Measurements from ENCODE around the gene PLA2G2C.

PLA2G2C gene

DNA sequence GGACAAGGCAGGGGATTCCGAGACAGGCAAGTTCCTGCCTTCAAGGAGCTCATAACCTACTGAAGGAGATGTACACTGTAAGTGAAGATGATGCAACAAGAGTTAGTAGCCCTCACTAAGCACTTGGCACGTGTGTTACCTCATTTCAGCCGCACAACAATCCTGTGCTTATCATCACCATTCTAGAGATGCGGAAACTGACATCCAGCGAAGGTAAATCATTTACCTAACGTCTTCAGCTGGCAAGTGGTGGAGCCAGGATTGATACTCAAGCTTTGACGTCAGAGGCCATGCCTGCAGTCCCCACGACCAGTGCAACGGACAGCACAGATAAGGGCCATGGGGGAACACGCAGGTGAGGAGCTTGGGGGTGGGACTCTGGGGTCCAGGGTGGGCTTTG lies 3.3 kb downstream of the PLA2G2C start:
- no peak for DNase-seq

GRCh38 chr1:20182415-20182814 lies 3.9 kb downstream of the PLA2G2C start:
- peak; percentile 17 for DNase-seq

GRCh38 chr1:20180844-20181207 lies 5.5 kb downstream of the PLA2G2C start:
- no peak for DNase-seq

DNA sequence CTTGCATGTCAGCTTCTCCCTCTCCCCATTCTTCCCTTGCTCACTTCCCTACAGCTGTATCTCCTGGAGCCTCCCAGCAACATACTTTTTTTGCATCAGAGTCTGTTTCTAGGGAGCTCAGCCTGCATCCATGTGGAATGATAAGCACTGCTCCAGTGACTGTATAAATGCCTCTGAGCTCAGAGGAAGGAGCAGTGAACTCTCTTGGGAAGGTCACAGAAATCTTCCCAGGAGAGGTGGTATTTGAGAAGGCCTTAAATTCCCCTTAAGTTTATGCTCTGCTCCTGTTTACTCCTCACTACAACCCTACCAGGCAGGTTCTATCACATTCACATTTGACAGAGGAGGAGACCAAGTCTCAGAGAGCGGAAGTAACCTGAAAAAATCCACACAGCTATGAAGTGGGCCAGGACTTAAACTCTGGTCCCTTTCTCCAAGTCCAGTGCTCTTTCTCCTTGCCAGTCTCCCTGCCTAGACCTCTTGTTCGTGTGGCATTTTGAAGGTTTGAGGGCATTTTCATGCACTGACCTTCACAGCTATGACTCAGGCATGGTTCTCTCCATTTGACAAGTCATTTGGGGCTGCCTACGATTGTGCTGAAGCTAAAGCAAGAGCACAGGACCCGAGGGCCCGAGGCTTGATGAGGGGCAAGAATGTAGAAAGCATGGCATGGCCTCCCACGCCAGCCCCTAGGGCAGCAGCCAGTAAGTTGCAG lies 6.0 kb downstream of the PLA2G2C start:
- no peak for DNase-seq

- no peak for DNase-seq
Measured at GRCh38 chr1:20179371-20180128, 6.8 kb downstream of the PLA2G2C start.

- peak; percentile 85 for DNase-seq
Measured at GRCh38 chr1:20178634-20179370, 7.5 kb downstream of the PLA2G2C start.

GRCh38 chr1:20174937-20175666 lies 11.2 kb downstream of the PLA2G2C start:
- peak; percentile 87 for DNase-seq

DNA sequence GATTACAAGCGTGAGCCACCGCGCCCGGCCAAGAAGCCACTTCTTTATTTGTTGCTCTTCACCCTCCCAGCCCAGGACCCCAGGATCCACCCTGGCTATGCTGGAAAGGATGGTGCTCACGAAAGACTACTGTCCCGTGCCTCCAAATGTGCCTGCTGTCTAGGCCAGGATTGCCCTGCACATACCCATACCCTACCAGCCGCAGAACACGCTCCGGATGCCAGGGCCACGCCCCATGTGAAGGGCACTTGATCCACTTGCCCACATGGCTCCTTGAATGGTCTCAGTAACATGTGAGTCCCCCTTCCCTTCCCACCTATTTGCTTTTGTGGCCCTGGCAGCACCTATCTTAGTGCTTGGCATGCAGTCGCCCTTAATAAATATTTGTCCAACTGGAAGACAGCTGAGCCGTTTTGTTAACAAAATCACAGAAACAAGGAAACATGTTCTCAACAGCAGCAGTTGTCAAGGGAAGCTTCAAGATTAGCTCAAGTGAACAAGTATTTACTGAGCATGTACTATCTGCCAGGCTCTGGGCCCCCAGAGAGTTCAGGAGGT lies 14.2 kb downstream of the PLA2G2C start:
- no peak for DNase-seq

GRCh38 chr1:20169932-20170331 lies 16.4 kb downstream of the PLA2G2C start:
- no peak for DNase-seq

- no peak for DNase-seq
Measured at GRCh38 chr1:20168564-20169491, 17.5 kb downstream of the PLA2G2C start.

DNA sequence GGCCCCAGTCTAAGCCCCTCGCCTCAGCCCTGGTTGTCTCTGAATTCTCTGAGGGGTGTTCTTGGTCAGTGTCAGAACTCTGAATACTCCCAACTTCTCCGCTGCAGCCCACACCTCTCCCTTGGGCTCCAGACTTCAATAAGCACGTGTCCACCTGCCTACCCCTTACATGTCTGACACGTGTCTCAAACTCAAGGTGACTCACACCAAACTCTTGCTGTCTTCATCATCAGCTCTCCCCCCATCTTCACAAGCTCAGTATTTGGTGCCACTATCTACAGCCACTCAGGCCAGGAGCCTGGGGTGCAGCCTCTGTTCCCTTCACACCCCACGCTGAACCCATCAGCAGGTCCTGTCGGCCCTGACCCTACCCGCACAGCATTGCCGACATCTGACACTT lies 19.2 kb downstream of the PLA2G2C start:
- no peak for DNase-seq

GRCh38 chr1:20166051-20166450 lies 20.3 kb downstream of the PLA2G2C start:
- no peak for DNase-seq

- DNase-seq: peak; percentile 93
Measured at GRCh38 chr1:20165522-20165951, 20.8 kb downstream of the PLA2G2C start.

GRCh38 chr1:20164694-20165202 lies 21.6 kb downstream of the PLA2G2C start:
- DNase-seq: peak; percentile 93

GRCh38 chr1:20160034-20160433 lies 26.3 kb downstream of the PLA2G2C start:
- DNase-seq: peak; percentile 35

GRCh38 chr1:20158358-20159070 lies 27.8 kb downstream of the PLA2G2C start:
- DNase-seq: no peak

DNA sequence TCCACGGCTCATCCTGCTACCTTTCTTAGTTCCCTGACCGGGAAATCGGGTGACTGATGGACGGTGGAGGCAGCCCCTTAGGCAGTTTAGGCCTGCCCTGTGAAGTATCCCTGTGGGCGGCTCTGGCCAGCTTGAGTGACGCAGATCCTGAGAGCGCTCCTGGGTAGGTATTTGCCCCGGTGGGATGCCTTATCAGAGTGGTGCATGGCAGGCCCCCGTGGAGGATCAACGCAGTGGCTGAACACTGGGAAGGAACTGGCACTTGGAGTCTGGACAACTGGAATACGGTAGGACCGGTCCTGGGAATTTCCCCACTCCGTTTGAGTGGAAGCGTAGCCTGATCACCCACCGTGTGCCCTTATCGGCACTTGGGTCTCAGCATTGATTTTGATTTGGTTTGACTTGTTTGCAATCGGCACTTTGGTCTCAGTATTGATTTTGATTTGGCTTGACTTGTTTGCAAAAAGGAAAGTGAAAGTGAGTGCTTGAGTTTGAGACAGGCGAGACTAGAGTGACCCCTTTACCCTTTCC lies 32.0 kb downstream of the PLA2G2C start:
- DNase-seq: no peak

- peak; percentile 74 for DNase-seq
Measured at GRCh38 chr1:20153000-20153418, 33.3 kb downstream of the PLA2G2C start.

DNA sequence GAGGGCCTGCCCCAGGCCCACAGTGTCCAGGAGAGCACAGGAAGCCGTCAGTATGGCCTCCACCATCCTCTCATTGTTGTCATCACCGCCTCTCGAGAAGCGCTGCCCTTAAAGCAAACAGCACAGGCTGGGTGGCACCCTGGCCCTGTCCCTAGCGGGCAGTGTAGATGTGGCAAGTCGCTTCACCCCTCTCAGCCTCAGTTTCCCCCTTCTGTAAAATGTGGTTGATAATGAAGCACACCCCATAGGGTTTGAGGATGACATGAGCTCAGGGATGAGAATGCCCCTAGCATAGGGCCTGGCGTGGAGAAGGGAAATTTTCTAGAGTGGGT lies 33.8 kb downstream of the PLA2G2C start:
- DNase-seq: no peak

GRCh38 chr1:20151906-20152598 lies 34.3 kb downstream of the PLA2G2C start:
- DNase-seq: peak; percentile 78
